SK-N-SH treated with all-trans-retinoic acid at 6 μM for 48 hours (cell line): ENCODE measurements around the gene SPATS2L.

Experiments
- ATAC-seq: fragments of 200-7000 bp; cut with Tn5 transposase; 3 replicates; pipeline ENCODE4 v1.9.1; 2020; ENCODE audit warnings: mild to moderate bottlenecking, moderate library complexity
- ARNTL ChIP-seq: fragments of 450-650 bp; formaldehyde crosslinking; IDR thresholded peaks from 2 replicates; pipeline ENCODE4 v1.5.0; 2020; ENCODE audit warnings: low read depth, mild to moderate bottlenecking, moderate library complexity, borderline replicate concordance
- BACH2 ChIP-seq: fragments of 250-450 bp; sonication (Bioruptor Pico); IDR thresholded peaks from 2 replicates; pipeline ENCODE4 v1.9.0; 2021; ENCODE audit warnings: mild to moderate bottlenecking, borderline replicate concordance
- CREB5 ChIP-seq: fragments of 250-450 bp; sonication (Bioruptor Pico); IDR thresholded peaks from 2 replicates; pipeline ENCODE4 v1.5.1; 2020; ENCODE audit warnings: low read depth, mild to moderate bottlenecking, moderate library complexity
- CSDC2 ChIP-seq: fragments of 250-450 bp; sonication (Bioruptor Pico); IDR thresholded peaks from 2 replicates; pipeline ENCODE4 v1.5.0; 2020; ENCODE audit warnings: mild to moderate bottlenecking, moderate library complexity
- CSRNP3 ChIP-seq: fragments of 250-450 bp; sonication (Bioruptor Pico); IDR thresholded peaks from 2 replicates; pipeline ENCODE4 v1.5.1; 2021; ENCODE audit warnings: mild to moderate bottlenecking, moderate library complexity
- ESRRG ChIP-seq: fragments of 250-450 bp; sonication (Bioruptor Pico); IDR thresholded peaks from 2 replicates; pipeline ENCODE4 v1.6.1; 2021; ENCODE audit warnings: mild to moderate bottlenecking
- GLIS3 ChIP-seq: fragments of 250-450 bp; sonication (Bioruptor Pico); IDR thresholded peaks from 2 replicates; pipeline ENCODE4 v1.5.0; 2020; ENCODE audit warnings: mild to moderate bottlenecking, moderate library complexity
- ISL1 ChIP-seq: fragments of 250-450 bp; sonication (Bioruptor Pico); IDR thresholded peaks from 2 replicates; pipeline ENCODE4 v2.1.2; 2022; ENCODE audit warnings: mild to moderate bottlenecking, moderate library complexity
- OSR1 ChIP-seq: fragments of 250-450 bp; sonication (Bioruptor Pico); IDR thresholded peaks from 2 replicates; pipeline ENCODE4 v1.8.0; 2022; ENCODE audit warnings: moderate library complexity, mild to moderate bottlenecking, inconsistent platforms
- POU6F1 ChIP-seq: fragments of 250-450 bp; sonication (Bioruptor Pico); IDR thresholded peaks from 2 replicates; pipeline ENCODE4 v1.8.0; 2021; ENCODE audit warnings: low read depth, mild to moderate bottlenecking, moderate library complexity, borderline replicate concordance
- PPARA ChIP-seq: fragments of 250-450 bp; sonication (Bioruptor Pico); IDR thresholded peaks from 2 replicates; pipeline ENCODE4 v1.5.0; 2020; ENCODE audit warnings: mild to moderate bottlenecking, borderline replicate concordance
- RARB ChIP-seq: fragments of 250-450 bp; sonication (Bioruptor Pico); IDR thresholded peaks from 2 replicates; pipeline ENCODE4 v1.8.0; 2021; ENCODE audit warnings: mild to moderate bottlenecking, moderate library complexity
- SNAI2 ChIP-seq: fragments of 250-450 bp; sonication (Bioruptor Pico); IDR thresholded peaks from 2 replicates; pipeline ENCODE4 v1.5.0; 2020; ENCODE audit warnings: mild to moderate bottlenecking, moderate library complexity
- TCF4 ChIP-seq: fragments of 250-450 bp; sonication (Bioruptor Pico); IDR thresholded peaks from 2 replicates; pipeline ENCODE4 v1.8.0; 2021; ENCODE audit warnings: mild to moderate bottlenecking, moderate library complexity, borderline replicate concordance
- TOX ChIP-seq: fragments of 250-450 bp; sonication (Bioruptor Pico); IDR thresholded peaks from 2 replicates; pipeline ENCODE4 v1.8.0; 2021; ENCODE audit warnings: mild to moderate bottlenecking, moderate library complexity, borderline replicate concordance
- ZFP3 ChIP-seq: fragments of 250-450 bp; sonication (Bioruptor Pico); IDR thresholded peaks from 2 replicates; pipeline ENCODE4 v1.5.0; 2020; ENCODE audit warnings: mild to moderate bottlenecking, moderate library complexity
- ZFP30 ChIP-seq: fragments of 450-650 bp; formaldehyde crosslinking; IDR thresholded peaks from 2 replicates; pipeline ENCODE4 v1.5.0; 2022; ENCODE audit warnings: mild to moderate bottlenecking, moderate library complexity
- ZNF565 ChIP-seq: fragments of 450-650 bp; formaldehyde crosslinking; conservative IDR thresholded peaks from 2 replicates; pipeline ENCODE4 v1.5.0; 2020; ENCODE audit warnings: low read depth, mild to moderate bottlenecking, moderate library complexity
- ZNF70 ChIP-seq: fragments of 450-650 bp; formaldehyde crosslinking; IDR thresholded peaks from 2 replicates; pipeline ENCODE4 v1.5.0; 2020; ENCODE audit warnings: mild to moderate bottlenecking, moderate library complexity
- ZNF8 ChIP-seq: fragments of 450-650 bp; formaldehyde crosslinking; IDR thresholded peaks from 2 replicates; pipeline ENCODE4 v1.5.0; 2020; ENCODE audit warnings: mild to moderate bottlenecking, moderate library complexity
- TF ChIP-seq, protein P1 (sequence below): fragments of 250-450 bp; sonication (Bioruptor Pico); IDR thresholded peaks from 2 replicates; pipeline ENCODE4 v1.5.0; 2020; ENCODE audit warnings: mild to moderate bottlenecking, moderate library complexity
- TF ChIP-seq, protein P2 (sequence below): fragments of 250-450 bp; sonication (Bioruptor Pico); IDR thresholded peaks from 2 replicates; pipeline ENCODE4 v1.8.0; 2020; ENCODE audit warnings: mild to moderate bottlenecking, moderate library complexity, borderline replicate concordance

Gene SPATS2L

GRCh38 chr2:200419325-200419724, 112.8 kb downstream of the SPATS2L start:
- ATAC-seq = no peak
- no peak for TF ChIP-seq TCF4
- TF ChIP-seq ARNTL = no peak
- no peak for TF ChIP-seq PPARA
- no peak for TF ChIP-seq CSDC2
- TF ChIP-seq OSR1 (CRISPR knock-in tag) = no peak
- TF ChIP-seq, protein P1, sequence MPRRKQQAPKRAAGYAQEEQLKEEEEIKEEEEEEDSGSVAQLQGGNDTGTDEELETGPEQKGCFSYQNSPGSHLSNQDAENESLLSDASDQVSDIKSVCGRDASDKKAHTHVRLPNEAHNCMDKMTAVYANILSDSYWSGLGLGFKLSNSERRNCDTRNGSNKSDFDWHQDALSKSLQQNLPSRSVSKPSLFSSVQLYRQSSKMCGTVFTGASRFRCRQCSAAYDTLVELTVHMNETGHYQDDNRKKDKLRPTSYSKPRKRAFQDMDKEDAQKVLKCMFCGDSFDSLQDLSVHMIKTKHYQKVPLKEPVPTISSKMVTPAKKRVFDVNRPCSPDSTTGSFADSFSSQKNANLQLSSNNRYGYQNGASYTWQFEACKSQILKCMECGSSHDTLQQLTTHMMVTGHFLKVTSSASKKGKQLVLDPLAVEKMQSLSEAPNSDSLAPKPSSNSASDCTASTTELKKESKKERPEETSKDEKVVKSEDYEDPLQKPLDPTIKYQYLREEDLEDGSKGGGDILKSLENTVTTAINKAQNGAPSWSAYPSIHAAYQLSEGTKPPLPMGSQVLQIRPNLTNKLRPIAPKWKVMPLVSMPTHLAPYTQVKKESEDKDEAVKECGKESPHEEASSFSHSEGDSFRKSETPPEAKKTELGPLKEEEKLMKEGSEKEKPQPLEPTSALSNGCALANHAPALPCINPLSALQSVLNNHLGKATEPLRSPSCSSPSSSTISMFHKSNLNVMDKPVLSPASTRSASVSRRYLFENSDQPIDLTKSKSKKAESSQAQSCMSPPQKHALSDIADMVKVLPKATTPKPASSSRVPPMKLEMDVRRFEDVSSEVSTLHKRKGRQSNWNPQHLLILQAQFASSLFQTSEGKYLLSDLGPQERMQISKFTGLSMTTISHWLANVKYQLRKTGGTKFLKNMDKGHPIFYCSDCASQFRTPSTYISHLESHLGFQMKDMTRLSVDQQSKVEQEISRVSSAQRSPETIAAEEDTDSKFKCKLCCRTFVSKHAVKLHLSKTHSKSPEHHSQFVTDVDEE (CRISPR knock-in tag) = no peak
- TF ChIP-seq ZNF70 (CRISPR knock-in tag) = no peak
- TF ChIP-seq ZFP3 (CRISPR knock-in tag) = no peak
- TF ChIP-seq ISL1 (CRISPR knock-in tag) = no peak
- no peak for TF ChIP-seq ZNF565 (CRISPR knock-in tag)
- TF ChIP-seq RARB = no peak
- TF ChIP-seq GLIS3 (CRISPR knock-in tag) = no peak

- ATAC-seq = no peak
- no peak for TF ChIP-seq OSR1 (CRISPR knock-in tag)
Observed at GRCh38 chr2:200421270-200421669, 114.8 kb downstream of the SPATS2L start.

GRCh38 chr2:200422071-200422470, 115.6 kb downstream of the SPATS2L start:
- no peak for TF ChIP-seq ISL1 (CRISPR knock-in tag)
- no peak for TF ChIP-seq POU6F1
- TF ChIP-seq, protein P1 (CRISPR knock-in tag) = no peak
- ATAC-seq = no peak

DNA sequence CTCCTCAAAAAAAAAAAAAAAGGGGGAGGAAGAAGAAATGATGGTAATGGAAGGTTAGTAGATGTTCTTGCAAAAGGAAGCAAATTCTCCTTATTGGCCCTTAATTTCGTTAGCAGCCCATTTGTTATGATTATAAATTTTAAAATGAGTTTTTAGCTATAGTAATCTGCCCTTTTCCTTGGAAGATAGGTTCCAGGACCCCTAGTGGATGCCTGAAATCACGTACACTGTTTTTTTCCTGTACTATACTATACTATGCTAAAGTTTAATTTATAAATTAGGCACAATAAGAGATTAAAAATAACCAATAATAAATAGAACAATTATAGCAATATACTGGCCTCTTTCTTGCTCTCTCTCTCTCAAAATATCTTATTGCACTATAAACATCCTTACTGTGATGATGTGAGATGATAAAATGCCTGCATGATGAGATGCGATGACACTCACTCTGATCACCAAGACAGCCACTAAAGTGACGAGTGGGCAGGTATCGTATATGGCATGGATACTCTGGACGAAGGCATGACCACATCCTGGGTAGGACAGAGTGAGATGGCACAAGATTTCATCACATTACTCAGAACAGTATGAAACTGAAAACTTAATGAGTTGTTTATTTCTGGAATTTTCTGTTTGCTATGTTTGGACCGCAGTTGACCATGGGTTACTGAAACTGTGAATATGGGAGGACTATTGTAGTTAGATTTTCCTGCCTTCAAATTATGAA, 116.2 kb downstream of the SPATS2L start:
- no peak for ATAC-seq
- TF ChIP-seq ZFP3 (CRISPR knock-in tag) = no peak
- TF ChIP-seq BACH2 (CRISPR knock-in tag) = no peak
- TF ChIP-seq GLIS3 (CRISPR knock-in tag) = no peak
- no peak for TF ChIP-seq TCF4
- no peak for TF ChIP-seq CSRNP3 (CRISPR knock-in tag)
- TF ChIP-seq ARNTL = no peak
- no peak for TF ChIP-seq CREB5
- no peak for TF ChIP-seq ZNF8 (CRISPR knock-in tag)
- TF ChIP-seq ZNF70 (CRISPR knock-in tag) = no peak
- TF ChIP-seq, protein P2, sequence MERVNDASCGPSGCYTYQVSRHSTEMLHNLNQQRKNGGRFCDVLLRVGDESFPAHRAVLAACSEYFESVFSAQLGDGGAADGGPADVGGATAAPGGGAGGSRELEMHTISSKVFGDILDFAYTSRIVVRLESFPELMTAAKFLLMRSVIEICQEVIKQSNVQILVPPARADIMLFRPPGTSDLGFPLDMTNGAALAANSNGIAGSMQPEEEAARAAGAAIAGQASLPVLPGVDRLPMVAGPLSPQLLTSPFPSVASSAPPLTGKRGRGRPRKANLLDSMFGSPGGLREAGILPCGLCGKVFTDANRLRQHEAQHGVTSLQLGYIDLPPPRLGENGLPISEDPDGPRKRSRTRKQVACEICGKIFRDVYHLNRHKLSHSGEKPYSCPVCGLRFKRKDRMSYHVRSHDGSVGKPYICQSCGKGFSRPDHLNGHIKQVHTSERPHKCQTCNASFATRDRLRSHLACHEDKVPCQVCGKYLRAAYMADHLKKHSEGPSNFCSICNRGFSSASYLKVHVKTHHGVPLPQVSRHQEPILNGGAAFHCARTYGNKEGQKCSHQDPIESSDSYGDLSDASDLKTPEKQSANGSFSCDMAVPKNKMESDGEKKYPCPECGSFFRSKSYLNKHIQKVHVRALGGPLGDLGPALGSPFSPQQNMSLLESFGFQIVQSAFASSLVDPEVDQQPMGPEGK (CRISPR knock-in tag) = no peak
- TF ChIP-seq ISL1 (CRISPR knock-in tag) = no peak
- no peak for TF ChIP-seq ZNF565 (CRISPR knock-in tag)
- no peak for TF ChIP-seq SNAI2 (CRISPR knock-in tag)
- TF ChIP-seq ZFP30 (CRISPR knock-in tag) = no peak
- no peak for TF ChIP-seq ESRRG (CRISPR knock-in tag)
- TF ChIP-seq TOX (CRISPR knock-in tag) = no peak
- TF ChIP-seq POU6F1 = no peak
- no peak for TF ChIP-seq PPARA
